ENCODE results near the gene DYNC1LI1. TPM values are rescaled to one million over a fixed set of nuclear protein-coding genes. Genes with fewer than 3 reads are reported as not detected.

Gene DYNC1LI1
- total and polyA plus RNA-seq, 2 experiments from 2014 or later: 45.1 to 48.0 TPM

DNA sequence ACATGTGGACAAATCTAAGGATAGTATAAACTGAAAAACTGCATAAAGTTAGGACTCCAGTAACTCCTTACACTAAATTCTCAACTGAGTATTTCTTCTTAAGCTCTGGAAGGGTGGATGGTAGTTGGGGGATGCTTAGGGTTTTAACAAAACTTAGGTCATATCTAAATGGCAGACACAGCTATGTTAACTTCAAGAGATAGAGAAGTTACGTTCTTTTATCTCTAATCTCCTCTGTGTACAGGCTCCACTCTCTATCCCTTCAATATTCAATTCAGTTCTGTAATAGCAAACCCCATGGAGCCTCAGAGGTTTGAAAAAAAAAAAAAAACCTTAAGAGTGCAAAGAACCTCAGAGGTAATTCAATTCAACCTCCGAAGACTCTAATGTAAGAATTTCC lies 71.1 kb downstream of the DYNC1LI1 start:
- no peak overlapping the region for H3K27ac ChIP-seq (ENCODE audit: low read depth)
- H3K79me2 ChIP-seq (replicated peaks; ENCODE audit: insufficient read depth): peaks cover 66% of the 10 kb centered on the region
- H3K36me3 Mint-ChIP-seq (ENCODE audit: low read depth): peaks cover 6% of the 10 kb centered on the region; the same call in 2 of the 3 replicates
- no peak overlapping the region for H3K27ac Mint-ChIP-seq
- no peaks in the 10 kb centered on the region for H3K9me2 ChIP-seq (ENCODE audit: insufficient read depth)
- H3K27me3 Mint-ChIP-seq (ENCODE audit: insufficient read depth, low read depth, poor library complexity): no peaks in the 10 kb centered on the region
- H3K4me3 Mint-ChIP-seq: no peak overlapping the region
- H3K4me3 ChIP-seq: no peak overlapping the region
- peaks cover 24% of the 10 kb centered on the region for H3K4me1 Mint-ChIP-seq
- ATAC-seq (no peak), DNase-seq (ENCODE audit: low spot score) (no peak)
- no peaks in the 10 kb centered on the region for H3K9me3 Mint-ChIP-seq
- H3K4me1 ChIP-seq (ENCODE audit: insufficient read depth): peaks cover 23% of the 10 kb centered on the region
- no peak overlapping the region for H3K4me2 ChIP-seq
- no peaks in the 10 kb centered on the region for H3K27me3 ChIP-seq (ENCODE audit: insufficient read depth)
- TF ChIP-seq, protein P1, sequence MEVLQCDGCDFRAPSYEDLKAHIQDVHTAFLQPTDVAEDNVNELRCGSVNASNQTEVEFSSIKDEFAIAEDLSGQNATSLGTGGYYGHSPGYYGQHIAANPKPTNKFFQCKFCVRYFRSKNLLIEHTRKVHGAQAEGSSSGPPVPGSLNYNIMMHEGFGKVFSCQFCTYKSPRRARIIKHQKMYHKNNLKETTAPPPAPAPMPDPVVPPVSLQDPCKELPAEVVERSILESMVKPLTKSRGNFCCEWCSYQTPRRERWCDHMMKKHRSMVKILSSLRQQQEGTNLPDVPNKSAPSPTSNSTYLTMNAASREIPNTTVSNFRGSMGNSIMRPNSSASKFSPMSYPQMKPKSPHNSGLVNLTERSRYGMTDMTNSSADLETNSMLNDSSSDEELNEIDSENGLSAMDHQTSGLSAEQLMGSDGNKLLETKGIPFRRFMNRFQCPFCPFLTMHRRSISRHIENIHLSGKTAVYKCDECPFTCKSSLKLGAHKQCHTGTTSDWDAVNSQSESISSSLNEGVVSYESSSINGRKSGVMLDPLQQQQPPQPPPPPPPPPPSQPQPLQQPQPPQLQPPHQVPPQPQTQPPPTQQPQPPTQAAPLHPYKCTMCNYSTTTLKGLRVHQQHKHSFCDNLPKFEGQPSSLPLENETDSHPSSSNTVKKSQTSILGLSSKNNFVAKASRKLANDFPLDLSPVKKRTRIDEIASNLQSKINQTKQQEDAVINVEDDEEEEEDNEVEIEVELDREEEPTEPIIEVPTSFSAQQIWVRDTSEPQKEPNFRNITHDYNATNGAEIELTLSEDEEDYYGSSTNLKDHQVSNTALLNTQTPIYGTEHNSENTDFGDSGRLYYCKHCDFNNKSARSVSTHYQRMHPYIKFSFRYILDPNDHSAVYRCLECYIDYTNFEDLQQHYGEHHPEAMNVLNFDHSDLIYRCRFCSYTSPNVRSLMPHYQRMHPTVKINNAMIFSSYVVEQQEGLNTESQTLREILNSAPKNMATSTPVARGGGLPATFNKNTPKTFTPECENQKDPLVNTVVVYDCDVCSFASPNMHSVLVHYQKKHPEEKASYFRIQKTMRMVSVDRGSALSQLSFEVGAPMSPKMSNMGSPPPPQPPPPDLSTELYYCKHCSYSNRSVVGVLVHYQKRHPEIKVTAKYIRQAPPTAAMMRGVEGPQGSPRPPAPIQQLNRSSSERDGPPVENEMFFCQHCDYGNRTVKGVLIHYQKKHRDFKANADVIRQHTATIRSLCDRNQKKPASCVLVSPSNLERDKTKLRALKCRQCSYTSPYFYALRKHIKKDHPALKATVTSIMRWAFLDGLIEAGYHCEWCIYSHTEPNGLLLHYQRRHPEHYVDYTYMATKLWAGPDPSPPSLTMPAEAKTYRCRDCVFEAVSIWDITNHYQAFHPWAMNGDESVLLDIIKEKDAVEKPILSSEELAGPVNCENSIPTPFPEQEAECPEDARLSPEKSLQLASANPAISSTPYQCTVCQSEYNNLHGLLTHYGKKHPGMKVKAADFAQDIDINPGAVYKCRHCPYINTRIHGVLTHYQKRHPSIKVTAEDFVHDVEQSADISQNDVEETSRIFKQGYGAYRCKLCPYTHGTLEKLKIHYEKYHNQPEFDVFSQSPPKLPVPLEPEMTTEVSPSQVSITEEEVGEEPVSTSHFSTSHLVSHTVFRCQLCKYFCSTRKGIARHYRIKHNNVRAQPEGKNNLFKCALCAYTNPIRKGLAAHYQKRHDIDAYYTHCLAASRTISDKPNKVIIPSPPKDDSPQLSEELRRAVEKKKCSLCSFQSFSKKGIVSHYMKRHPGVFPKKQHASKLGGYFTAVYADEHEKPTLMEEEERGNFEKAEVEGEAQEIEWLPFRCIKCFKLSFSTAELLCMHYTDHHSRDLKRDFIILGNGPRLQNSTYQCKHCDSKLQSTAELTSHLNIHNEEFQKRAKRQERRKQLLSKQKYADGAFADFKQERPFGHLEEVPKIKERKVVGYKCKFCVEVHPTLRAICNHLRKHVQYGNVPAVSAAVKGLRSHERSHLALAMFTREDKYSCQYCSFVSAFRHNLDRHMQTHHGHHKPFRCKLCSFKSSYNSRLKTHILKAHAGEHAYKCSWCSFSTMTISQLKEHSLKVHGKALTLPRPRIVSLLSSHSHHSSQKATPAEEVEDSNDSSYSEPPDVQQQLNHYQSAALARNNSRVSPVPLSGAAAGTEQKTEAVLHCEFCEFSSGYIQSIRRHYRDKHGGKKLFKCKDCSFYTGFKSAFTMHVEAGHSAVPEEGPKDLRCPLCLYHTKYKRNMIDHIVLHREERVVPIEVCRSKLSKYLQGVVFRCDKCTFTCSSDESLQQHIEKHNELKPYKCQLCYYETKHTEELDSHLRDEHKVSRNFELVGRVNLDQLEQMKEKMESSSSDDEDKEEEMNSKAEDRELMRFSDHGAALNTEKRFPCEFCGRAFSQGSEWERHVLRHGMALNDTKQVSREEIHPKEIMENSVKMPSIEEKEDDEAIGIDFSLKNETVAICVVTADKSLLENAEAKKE (CRISPR knock-in tag; IDR thresholded peaks at IDR 0.05): no peak
- TF ChIP-seq POLR2AphosphoS5 (IDR thresholded peaks at IDR 0.05; ENCODE audit: low read depth) (no peak), JUNB (IDR thresholded peaks at IDR 0.05; ENCODE audit: unreplicated experiment) (no peak), ZNF331 (CRISPR knock-in tag; IDR thresholded peaks at IDR 0.05; ENCODE audit: low read depth) (no peak), EZH2phosphoT487 (IDR thresholded peaks at IDR 0.05; ENCODE audit: unreplicated experiment) (no peak), EZH2 (IDR thresholded peaks at IDR 0.05; ENCODE audit: low read depth, unreplicated experiment) (no peak), REST (IDR thresholded peaks at IDR 0.05; ENCODE audit: unreplicated experiment) (no peak), NANOG (IDR thresholded peaks at IDR 0.05; ENCODE audit: borderline replicate concordance) (no peak), STAT1 (IDR thresholded peaks at IDR 0.05; ENCODE audit: unreplicated experiment) (no peak), CTCF (conservative IDR thresholded peaks at IDR 0.05; ENCODE audit: low read depth in 2 of 2) (no peak), CREB1 (CRISPR knock-in tag; IDR thresholded peaks at IDR 0.05; ENCODE audit: low read depth) (no peak), ZNF114 (CRISPR knock-in tag; IDR thresholded peaks at IDR 0.05) (no peak)
- TF ChIP-seq, protein P2, sequence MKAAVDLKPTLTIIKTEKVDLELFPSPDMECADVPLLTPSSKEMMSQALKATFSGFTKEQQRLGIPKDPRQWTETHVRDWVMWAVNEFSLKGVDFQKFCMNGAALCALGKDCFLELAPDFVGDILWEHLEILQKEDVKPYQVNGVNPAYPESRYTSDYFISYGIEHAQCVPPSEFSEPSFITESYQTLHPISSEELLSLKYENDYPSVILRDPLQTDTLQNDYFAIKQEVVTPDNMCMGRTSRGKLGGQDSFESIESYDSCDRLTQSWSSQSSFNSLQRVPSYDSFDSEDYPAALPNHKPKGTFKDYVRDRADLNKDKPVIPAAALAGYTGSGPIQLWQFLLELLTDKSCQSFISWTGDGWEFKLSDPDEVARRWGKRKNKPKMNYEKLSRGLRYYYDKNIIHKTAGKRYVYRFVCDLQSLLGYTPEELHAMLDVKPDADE (IDR thresholded peaks at IDR 0.05): no peak
- H4K20me1 ChIP-seq (replicated peaks; ENCODE audit: insufficient read depth): 0 out of 2 replicates have a peak, but pooled peaks cover 5% of the 10 kb centered on the region
- H3K36me3 ChIP-seq (ENCODE audit: insufficient read depth): no peaks in the 10 kb centered on the region
- H3F3A ChIP-seq (replicated peaks; ENCODE audit: low read depth): peaks cover 4% of the 10 kb centered on the region; the same call in 1 of the 2 replicates
- no peak overlapping the region for H2AFZ ChIP-seq

Measured in GM23338 (cell line).